Mammary epithelial cell (primary cell): Measurements from ENCODE around the gene GGTA1.

Experiments used
- CTCF ChIP-seq, 2 donors: IDR thresholded peaks in 1 of 2; conservative IDR thresholded peaks in 1 of 2; 2 replicates each; pipeline ENCODE4 v1.5.1; 2011 to 2012; ENCODE audit warnings: inconsistent platforms in 2 of 2, low read length in 2 of 2, mild to moderate bottlenecking in 2 of 2, control low read depth in 1 of 2, low read depth in 1 of 2; ENCODE audit not compliant: insufficient read depth in 1 of 2; ENCODE audit errors: extremely low read depth in 1 of 2
- EZH2 ChIP-seq: IDR thresholded peaks from 2 replicates; pipeline ENCODE4 v1.6.1; 2012; ENCODE audit warnings: low read length, inconsistent platforms, borderline replicate concordance

GRCh38 chr9:121439711-121440664 lies 59.7 kb downstream of the GGTA1 start:
- TF ChIP-seq CTCF (conservative IDR thresholded peaks at IDR 0.05 in 1 of 2, IDR thresholded peaks at IDR 0.05 in 1 of 2; ENCODE audit: extremely low read depth in 1 of 2, insufficient read depth in 1 of 2, low read depth in 1 of 2, low read length in 2 of 2) (no peak), EZH2 (no peak)
